AG09319 (cell line): ENCODE measurements around the gene USP19.

ENCODE experiments used
- DNase-seq: peaks from one replicate; pipeline ENCODE4 v3.0.0-alpha.2; 2010; ENCODE audit warnings: low read depth; ENCODE audit errors: extremely low read depth
- CTCF ChIP-seq: IDR thresholded peaks from 2 replicates; pipeline ENCODE4 v1.5.1; 2011; ENCODE audit warnings: low read depth, mild to moderate bottlenecking, inconsistent platforms, low read length, moderate library complexity

The USP19 gene

GRCh38 chr3:49098910-49099630, 21.6 kb downstream of the USP19 start:
- no peak for TF ChIP-seq CTCF
- no peak for DNase-seq

GRCh38 chr3:49098429-49098828, 22.2 kb downstream of the USP19 start:
- no peak for DNase-seq
- TF ChIP-seq CTCF = no peak

- DNase-seq = peak; percentile 96
- peak; percentile 76 for TF ChIP-seq CTCF
Measured at GRCh38 chr3:49093853-49094767, 26.5 kb downstream of the USP19 start, which contains the start of gene QRICH1. TSS of gene QRICH1 (minus strand) at chr3:49094071. CDS start at chr3:49077017, 17,054 bp downstream.

GRCh38 chr3:49092938-49093852, 27.4 kb downstream of the USP19 start:
- peak; percentile 43 for DNase-seq
- no peak for TF ChIP-seq CTCF

GRCh38 chr3:49081429-49081828, 39.2 kb downstream of the USP19 start:
- DNase-seq = no peak
- no peak for TF ChIP-seq CTCF

- TF ChIP-seq CTCF = no peak
- no peak for DNase-seq
Measured at GRCh38 chr3:49079270-49079669, 41.4 kb downstream of the USP19 start.
